Right lobe of liver (tissue), 6 donors: Measurements from ENCODE around the gene ETNPPL. TPM values are rescaled to one million over a fixed set of nuclear protein-coding genes. Genes with fewer than 3 reads are reported as not detected.

Source experiments
- ATAC-seq, 4 donors: fragments of 200-7000 bp; cut with Tn5 transposase; one replicate each; pipeline ENCODE4 v1.9.1; 2020; ENCODE audit warnings: mild to moderate bottlenecking in 4 of 4, moderate library complexity in 4 of 4
- DNase-seq, 3 donors: peaks; one replicate each; pipeline ENCODE4 v3.0.0-alpha.2; 2020
- H3K27ac ChIP-seq, 3 donors: fragments of 200-600 bp; one replicate each; pipeline ENCODE4 v1.8.0; 2022
- H3K27me3 ChIP-seq, 2 donors: fragments of 200-600 bp; one replicate each; pipeline ENCODE4 v1.8.0; 2022
- H3K36me3 ChIP-seq, 4 donors: fragments of 200-600 bp; sonication (generic) in 1 of 4; one replicate each; pipeline versions ENCODE4 v1.5.1 to v1.8.0; 2017 to 2022; ENCODE audit warnings: control low read depth in 1 of 4
- H3K4me1 ChIP-seq, 4 donors: fragments of 200-600 bp; sonication (generic) in 1 of 4; one replicate each; pipeline versions ENCODE4 v1.5.1 to v1.8.0; 2017 to 2022; ENCODE audit warnings: control low read depth in 1 of 4
- H3K4me3 ChIP-seq, 3 donors: fragments of 200-600 bp; one replicate each; pipeline ENCODE4 v1.8.0; 2022
- H3K9me3 ChIP-seq, 4 donors: fragments of 200-600 bp; sonication (generic) in 1 of 4; one replicate each; pipeline versions ENCODE4 v1.5.1 to v1.8.0; 2017 to 2022; ENCODE audit warnings: control low read depth in 1 of 4
- POLR2A ChIP-seq: fragments of 450-650 bp; IDR thresholded peaks from one replicate; pipeline ENCODE4 v1.6.1; 2017; ENCODE audit warnings: antibody characterized with exemption, mild to moderate bottlenecking
- WGBS: methylation state at CpG from one replicate; pipeline ENCODE4 v1.1.6; 2018; ENCODE audit warnings: low coverage, low lambda C conversion rate; ENCODE audit not compliant: insufficient coverage; ENCODE audit errors: missing lambda C conversion rate; 5-methylcytosine and 5-hydroxymethylcytosine counted together
- intact Hi-C, 2 donors: fragments of 100-400 bp; cut with DNase I; formaldehyde crosslinking; loops; one replicate each; pipeline versions ENCODE4 v1.11.2 to v1.14.1; 2022
- total RNA-seq, 6 experiments: library from RNA; depleted of rRNA in 2 of 6; stranded (reverse); fragments of >200 nt in 2 of 6; fragmentation: NEBNext Ultra II Directional in 3 of 6; extraction: Animal tissue kit (Norgen Biotek cat#: 25700) in 3 of 6; gene quantifications; one replicate each; pipeline versions ENCODE4 v1.1.0 to v1.2.4, GENCODE V29; 2016 to 2023
- TF ChIP-seq, protein P1 (sequence below), 4 donors: fragments of 200-600 bp in 3 of 4; fragments of 450-650 bp in 1 of 4; IDR thresholded peaks; one replicate each; pipeline versions ENCODE4 v1.5.1 to v1.8.0; 2016 to 2022; ENCODE audit warnings: antibody characterized with exemption in 4 of 4, mild to moderate bottlenecking in 2 of 4
- donor health status: DM: no; HTN: yes; CAD: no.
- donor health status: DM: no; HTN: no; CAD: no.
- donor health status: DM: no; HTN: no; CAD: no.
- donor health status: DM: no; HTN: yes; CAD: no.
- donor health status: DM: no; HTN: yes; CAD: no.

Gene ETNPPL
- total RNA-seq, 6 experiments from 2014 or later, result 15.7 to 125 (median 22.5) TPM

DNA sequence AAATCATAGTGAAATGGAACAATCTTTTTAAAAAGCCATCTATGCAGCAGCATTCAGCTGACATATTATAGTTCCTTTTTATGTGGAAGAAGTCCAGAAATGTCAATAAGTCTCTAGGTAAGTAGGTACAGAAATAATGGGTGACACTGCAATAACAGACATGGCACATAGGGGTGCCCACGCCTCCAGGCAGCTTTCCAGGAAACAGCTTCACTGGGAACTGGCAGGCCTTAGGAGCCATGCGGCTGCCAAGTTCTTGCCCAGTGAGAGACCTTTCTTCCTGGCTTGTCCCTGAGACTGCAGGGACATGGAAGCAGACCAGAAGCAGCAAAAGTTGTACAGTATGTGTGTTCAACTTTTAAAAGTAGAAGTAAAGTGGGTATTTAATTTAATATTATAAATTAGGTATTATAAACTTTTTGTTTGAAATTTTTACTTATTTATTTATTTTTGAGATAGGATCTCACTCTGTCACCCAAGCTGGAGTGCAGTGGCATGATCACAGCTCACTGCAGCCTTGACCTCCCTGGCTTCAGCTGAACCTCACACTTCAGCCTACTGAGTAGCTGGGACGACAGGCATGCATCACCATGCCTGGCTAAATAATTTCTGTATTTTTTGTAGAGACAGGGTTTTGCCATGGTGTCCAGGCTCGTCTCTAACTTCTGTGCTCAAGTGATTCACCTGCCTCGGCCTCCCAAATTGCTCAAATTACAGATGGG, 12.1 kb upstream of the ETNPPL start:
- Histone ChIP-seq H3K4me3 (no peak overlapping the region), H3K4me1 (peaks cover 0 to 38% (median 6%) of the 10 kb centered on the region in 4 donors), H3K27me3 (no peaks in the 10 kb centered on the region), H3K9me3 (no peaks in the 10 kb centered on the region), H3K27ac (peak overlapping the region in 1 of 3 donors; percentile 27), H3K36me3 (no peaks in the 10 kb centered on the region)
- 27% methylated on average over 4 of the region's 5 CpGs for WGBS
- intact Hi-C loops, result no loop called here
- DNase-seq (peak; percentile 78 to 91 (median 88)), ATAC-seq (peak; percentile 89 to 96 (median 94))
- no peak for TF ChIP-seq POLR2A
- TF ChIP-seq, protein P1, sequence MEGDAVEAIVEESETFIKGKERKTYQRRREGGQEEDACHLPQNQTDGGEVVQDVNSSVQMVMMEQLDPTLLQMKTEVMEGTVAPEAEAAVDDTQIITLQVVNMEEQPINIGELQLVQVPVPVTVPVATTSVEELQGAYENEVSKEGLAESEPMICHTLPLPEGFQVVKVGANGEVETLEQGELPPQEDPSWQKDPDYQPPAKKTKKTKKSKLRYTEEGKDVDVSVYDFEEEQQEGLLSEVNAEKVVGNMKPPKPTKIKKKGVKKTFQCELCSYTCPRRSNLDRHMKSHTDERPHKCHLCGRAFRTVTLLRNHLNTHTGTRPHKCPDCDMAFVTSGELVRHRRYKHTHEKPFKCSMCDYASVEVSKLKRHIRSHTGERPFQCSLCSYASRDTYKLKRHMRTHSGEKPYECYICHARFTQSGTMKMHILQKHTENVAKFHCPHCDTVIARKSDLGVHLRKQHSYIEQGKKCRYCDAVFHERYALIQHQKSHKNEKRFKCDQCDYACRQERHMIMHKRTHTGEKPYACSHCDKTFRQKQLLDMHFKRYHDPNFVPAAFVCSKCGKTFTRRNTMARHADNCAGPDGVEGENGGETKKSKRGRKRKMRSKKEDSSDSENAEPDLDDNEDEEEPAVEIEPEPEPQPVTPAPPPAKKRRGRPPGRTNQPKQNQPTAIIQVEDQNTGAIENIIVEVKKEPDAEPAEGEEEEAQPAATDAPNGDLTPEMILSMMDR (IDR thresholded peaks at IDR 0.05), result peak; percentile 20 to 44 (median 38)

DNA sequence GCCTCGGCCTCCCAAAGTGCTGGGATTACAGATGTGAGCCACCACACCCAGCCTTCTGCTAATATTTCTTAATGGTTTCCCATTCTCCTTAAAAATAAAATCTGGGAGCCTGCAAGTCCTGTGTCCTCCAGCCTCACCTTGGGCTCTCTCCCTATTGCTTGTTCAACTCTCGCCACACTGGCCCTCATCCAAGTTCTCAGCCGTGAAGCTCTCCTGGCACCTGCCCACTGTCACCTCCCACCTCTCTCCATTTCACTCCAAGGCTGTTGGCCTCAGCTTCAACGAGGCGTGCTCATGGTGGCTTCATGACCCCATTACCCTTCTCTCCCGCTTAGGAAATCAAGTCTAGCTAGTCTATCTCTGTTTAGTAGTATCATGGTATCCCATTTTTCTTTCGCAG, 9.5 kb upstream of the ETNPPL start:
- ATAC-seq, result peak; percentile 72 to 87 (median 76)
- H3K4me1 ChIP-seq, result peaks cover 0 to 38% (median 6%) of the 10 kb centered on the region in 4 donors
- intact Hi-C loops, result no loop called here
- no peaks in the 10 kb centered on the region for H3K27me3 ChIP-seq
- H3K36me3 ChIP-seq, result no peaks in the 10 kb centered on the region
- no peak for TF ChIP-seq POLR2A
- TF ChIP-seq, protein P1 (IDR thresholded peaks at IDR 0.05), result no peak
- peak overlapping the region in 1 of 3 donors; percentile 4 for H3K27ac ChIP-seq
- WGBS, result 35% methylated on average over 7 of the region's 7 CpGs
- DNase-seq, result peak; percentile 66 to 92 (median 86)
- no peak overlapping the region for H3K4me3 ChIP-seq
- no peaks in the 10 kb centered on the region for H3K9me3 ChIP-seq

DNA sequence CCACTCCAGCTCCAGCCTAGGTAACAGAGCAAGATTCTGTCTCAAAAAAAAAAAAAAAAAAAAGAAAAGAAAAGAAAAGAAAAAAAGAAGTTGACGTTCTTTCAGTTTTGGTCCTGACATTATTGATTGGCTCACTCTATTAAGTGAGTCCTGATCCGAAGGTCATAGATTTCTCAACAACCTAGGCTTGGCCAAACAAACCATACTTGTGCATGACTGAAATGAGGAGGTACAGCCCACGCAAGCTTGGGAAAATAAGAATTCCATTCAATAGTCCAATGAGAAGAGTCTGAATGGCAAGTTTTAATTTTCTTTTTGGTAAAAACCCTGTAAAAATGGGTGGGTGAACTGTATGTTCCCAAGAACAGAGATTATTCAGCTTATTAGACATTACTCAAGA, 3.2 kb upstream of the ETNPPL start:
- no peaks in the 10 kb centered on the region for H3K9me3 ChIP-seq
- peak overlapping the region in 2 of 3 donors; percentile 24 to 88 for H3K27ac ChIP-seq
- H3K36me3 ChIP-seq, result no peaks in the 10 kb centered on the region
- WGBS, result 54% methylated on average over 3 of the region's 3 CpGs
- peak in 1 of 3 donors; percentile 63 for DNase-seq
- TF ChIP-seq, protein P1 (IDR thresholded peaks at IDR 0.05), result no peak
- no peak for TF ChIP-seq POLR2A
- H3K27me3 ChIP-seq, result no peaks in the 10 kb centered on the region
- H3K4me1 ChIP-seq, result peaks cover 0 to 32% (median 10%) of the 10 kb centered on the region in 4 donors
- no peak overlapping the region for H3K4me3 ChIP-seq
- intact Hi-C loops, result no loop called here
- ATAC-seq, result peak; percentile 30 to 58 (median 36)

DNA sequence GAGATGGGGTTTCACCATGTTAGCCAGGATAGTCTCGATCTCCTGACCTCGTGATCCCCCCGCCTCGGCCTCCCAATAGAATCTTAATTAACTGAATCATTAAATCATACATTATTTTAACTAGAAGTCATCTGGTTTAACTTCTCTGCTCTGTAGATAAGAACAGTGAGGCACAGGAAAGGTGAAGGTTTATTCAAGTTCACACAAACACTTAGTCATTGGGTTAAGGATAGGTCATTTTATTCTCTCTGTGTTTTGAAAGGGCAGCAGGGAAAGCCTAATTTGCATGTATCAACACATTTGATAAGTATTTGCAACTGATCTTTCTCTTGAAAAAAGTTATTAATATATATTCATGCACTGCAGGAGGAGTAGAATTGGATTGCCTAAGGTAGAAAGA, 1.1 kb upstream of the ETNPPL start:
- Histone ChIP-seq H3K27me3 (no peaks in the 10 kb centered on the region), H3K36me3 (peaks cover 0 to 10% (median 0%) of the 10 kb centered on the region in 4 donors), H3K4me1 (peaks cover 0 to 30% (median 10%) of the 10 kb centered on the region in 4 donors), H3K4me3 (peak overlapping the region in 2 of 3 donors; percentile 13), H3K27ac (peak overlapping the region in 2 of 3 donors; percentile 42 to 88), H3K9me3 (no peaks in the 10 kb centered on the region)
- no peak for TF ChIP-seq POLR2A
- TF ChIP-seq, protein P1 (IDR thresholded peaks at IDR 0.05), result no peak
- intact Hi-C loops, result no loop called here
- no peak for DNase-seq
- peak; percentile 16 to 61 (median 46) for ATAC-seq
- WGBS, result 44% methylated on average over 4 of the region's 4 CpGs
